Liver (tissue), 9 donors: ENCODE data around the gene PDZD11. TPM values are rescaled to one million over a fixed set of nuclear protein-coding genes. Genes with fewer than 3 reads are reported as not detected.

Experiments
- DNase-seq: peaks from one replicate; pipeline ENCODE4 v3.0.0-alpha.2; 2017; ENCODE audit warnings: low spot score
- H3K27ac ChIP-seq, 2 donors: one replicate each; pipeline ENCODE4 v1.7.0; 2013; ENCODE audit warnings: inconsistent platforms in 2 of 2, low read length in 2 of 2, control low read depth in 1 of 2, low read depth in 1 of 2, mild to moderate bottlenecking in 1 of 2
- H3K27me3 ChIP-seq, 4 donors: one replicate each; pipeline versions ENCODE4 v1.6.1 to v1.7.0; 2013; ENCODE audit warnings: low read length in 3 of 4, inconsistent platforms in 1 of 4, mild to moderate bottlenecking in 1 of 4, moderate library complexity in 1 of 4; ENCODE audit not compliant: control insufficient read depth in 4 of 4, insufficient read depth in 4 of 4
- H3K36me3 ChIP-seq, 4 donors: one replicate each; pipeline versions ENCODE4 v1.6.1 to v1.7.0; 2013; ENCODE audit warnings: low read length in 3 of 4, mild to moderate bottlenecking in 3 of 4, low read depth in 1 of 4, moderate library complexity in 1 of 4; ENCODE audit not compliant: control insufficient read depth in 4 of 4, insufficient read depth in 3 of 4
- H3K4me1 ChIP-seq, 4 donors: one replicate each; pipeline versions ENCODE4 v1.6.1 to v1.7.0; 2013; ENCODE audit warnings: low read length in 3 of 4, mild to moderate bottlenecking in 3 of 4, moderate library complexity in 1 of 4; ENCODE audit not compliant: control insufficient read depth in 4 of 4, insufficient read depth in 4 of 4
- H3K4me3 ChIP-seq, 3 donors: one replicate each; pipeline versions ENCODE4 v1.6.1 to v1.7.0; 2013; ENCODE audit warnings: low read length in 3 of 3, control low read depth in 1 of 3, low read depth in 1 of 3, mild to moderate bottlenecking in 1 of 3
- H3K9ac ChIP-seq, 2 donors: one replicate each; pipeline ENCODE4 v1.7.0; 2013; ENCODE audit warnings: low read length in 2 of 2, mild to moderate bottlenecking in 2 of 2, moderate library complexity in 2 of 2, control low read depth in 1 of 2, low read depth in 1 of 2
- H3K9me3 ChIP-seq, 4 donors: one replicate each; pipeline versions ENCODE4 v1.6.1 to v1.7.0; 2013; ENCODE audit warnings: low read length in 3 of 4; ENCODE audit not compliant: control insufficient read depth in 4 of 4
- EGR1 ChIP-seq, 2 donors: IDR thresholded peaks; 2 replicates each; pipeline ENCODE4 v1.6.1; 2016 to 2018; ENCODE audit warnings: antibody characterized with exemption in 2 of 2, low read depth in 2 of 2
- FOXA1 ChIP-seq: IDR thresholded peaks from 2 replicates; pipeline ENCODE4 v1.6.1; 2016; ENCODE audit warnings: antibody characterized with exemption
- GABPA ChIP-seq, 2 donors: IDR thresholded peaks in 1 of 2; conservative IDR thresholded peaks in 1 of 2; 2 replicates each; pipeline ENCODE4 v1.6.1; 2016; ENCODE audit warnings: antibody characterized with exemption in 2 of 2, mild to moderate bottlenecking in 1 of 2, moderate library complexity in 1 of 2
- HNF4A ChIP-seq, 2 donors: conservative IDR thresholded peaks; 2 replicates each; pipeline ENCODE4 v1.6.1; 2016; ENCODE audit warnings: antibody characterized with exemption in 2 of 2, mild to moderate bottlenecking in 2 of 2
- JUND ChIP-seq, 2 donors: IDR thresholded peaks; 2 replicates each; pipeline ENCODE4 v1.6.1; 2016; ENCODE audit warnings: antibody characterized with exemption in 2 of 2
- NR2F2 ChIP-seq: IDR thresholded peaks from 2 replicates; pipeline ENCODE4 v1.6.1; 2016; ENCODE audit warnings: antibody characterized with exemption
- RAD21 ChIP-seq, 2 donors: IDR thresholded peaks; 2 replicates each; pipeline ENCODE4 v1.6.1; 2016; ENCODE audit warnings: antibody characterized with exemption in 2 of 2, mild to moderate bottlenecking in 2 of 2
- RXRA ChIP-seq, 2 donors: IDR thresholded peaks; 2 replicates each; pipeline ENCODE4 v1.6.1; 2017 to 2018; ENCODE audit warnings: antibody characterized with exemption in 2 of 2, mild to moderate bottlenecking in 1 of 2
- SP1 ChIP-seq: IDR thresholded peaks from 2 replicates; pipeline ENCODE4 v1.6.1; 2018; ENCODE audit warnings: antibody characterized with exemption, mild to moderate bottlenecking
- YY1 ChIP-seq: IDR thresholded peaks from 2 replicates; pipeline ENCODE4 v1.6.1; 2016; ENCODE audit warnings: antibody characterized with exemption, mild to moderate bottlenecking
- WGBS: extraction: QIAGEN DNeasy Blood & Tissue Kit; methylation state at CpG from one replicate; pipeline ENCODE4 v1.1.7; 2013; 5-methylcytosine and 5-hydroxymethylcytosine counted together
- polyA plus RNA-seq, 2 donors: library from polyadenylated mRNA; stranded (reverse) in 1 of 2; unstranded in 1 of 2; fragments of 200-250 nt in 1 of 2; fragments of >200 nt in 1 of 2; fragmentation: Nextera tagmentation in 1 of 2; extraction: Ambion mirVana in 1 of 2; gene quantifications; one replicate each; pipeline versions ENCODE4 v1.2.1 to v1.2.3, GENCODE V29; 2013 to 2015
- total RNA-seq, 2 donors: library from RNA; depleted of rRNA; stranded (reverse); fragments of >200 nt; gene quantifications; one replicate each; pipeline ENCODE4 v1.2.3, GENCODE V29; 2014
- TF ChIP-seq, protein P1 (sequence below): IDR thresholded peaks from 2 replicates; pipeline ENCODE4 v1.6.1; 2016; ENCODE audit warnings: antibody characterized with exemption
- TF ChIP-seq, protein P2 (sequence below): IDR thresholded peaks from 2 replicates; pipeline ENCODE4 v1.6.1; 2016; ENCODE audit warnings: antibody characterized with exemption
- TF ChIP-seq, protein P3 (sequence below): fragments of 150-350 bp; IDR thresholded peaks from 2 replicates; pipeline ENCODE4 v1.5.1; 2017; ENCODE audit warnings: improper control_type of control experiment, low read depth, low read length; ENCODE audit not compliant: missing input control
- TF ChIP-seq, protein P4 (sequence below): IDR thresholded peaks from 2 replicates; pipeline ENCODE4 v1.6.1; 2016; ENCODE audit warnings: antibody characterized with exemption
- donor health status: healthy.
- donor health status: healthy.
- donor health status: healthy.
- donor health status: healthy.
- donor health status: healthy.

PDZD11 gene
- total and polyA plus RNA-seq, 4 donors, result 8.5 to 25.9 (median 15.8) TPM

DNA sequence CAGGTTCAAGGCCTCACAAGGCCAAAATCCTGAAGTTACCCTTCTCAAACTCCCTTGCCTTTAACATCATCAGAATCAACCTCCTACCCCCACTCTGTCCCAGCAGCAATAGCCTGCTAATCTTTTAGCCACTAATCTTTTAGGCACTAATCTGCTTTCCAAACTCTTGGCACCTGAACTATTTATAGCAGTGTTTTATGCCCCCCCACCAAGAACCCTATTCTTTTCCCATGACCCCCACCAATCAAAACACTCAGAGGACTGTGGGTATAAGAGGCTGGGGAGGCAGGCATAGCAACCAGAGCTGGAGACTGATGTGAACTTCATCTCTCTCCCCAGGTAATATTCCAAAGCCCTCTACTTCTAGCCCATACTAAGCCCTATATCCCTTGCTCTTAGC, 21.7 kb downstream of the PDZD11 start, which contains the start of gene ARR3 (continued):
- TF ChIP-seq, protein P1, sequence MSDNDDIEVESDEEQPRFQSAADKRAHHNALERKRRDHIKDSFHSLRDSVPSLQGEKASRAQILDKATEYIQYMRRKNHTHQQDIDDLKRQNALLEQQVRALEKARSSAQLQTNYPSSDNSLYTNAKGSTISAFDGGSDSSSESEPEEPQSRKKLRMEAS, result no peak

DNA sequence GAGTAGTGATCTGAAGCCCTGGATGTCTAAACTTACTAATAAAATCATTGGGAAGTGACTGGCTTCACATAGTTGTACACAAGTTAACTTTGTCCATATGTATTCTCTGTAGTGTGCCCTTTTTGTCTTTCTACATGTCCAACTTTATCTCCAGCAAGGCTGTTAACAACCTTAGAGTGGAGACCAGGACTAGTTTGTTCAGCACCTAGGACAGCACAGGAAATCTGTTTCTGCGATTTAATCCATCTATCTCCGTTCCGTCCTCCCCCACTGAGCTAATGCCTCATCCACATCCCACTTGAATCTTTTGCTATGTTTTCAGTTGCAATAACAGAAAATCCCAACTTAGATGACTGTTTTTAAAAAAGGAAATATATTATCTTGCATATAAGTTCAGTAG, 24.9 kb downstream of the PDZD11 start:
- Histone ChIP-seq H3K27ac (no peak overlapping the region), H3K4me3 (no peak overlapping the region), H3K4me1 (no peaks in the 10 kb centered on the region), H3K9ac (no peak overlapping the region), H3K36me3 (no peaks in the 10 kb centered on the region), H3K9me3 (no peaks in the 10 kb centered on the region), H3K27me3 (no peaks in the 10 kb centered on the region)
- WGBS, result 64% methylated on average over 3 of the region's 3 CpGs
- DNase-seq, result no peak
- TF ChIP-seq, protein P2, sequence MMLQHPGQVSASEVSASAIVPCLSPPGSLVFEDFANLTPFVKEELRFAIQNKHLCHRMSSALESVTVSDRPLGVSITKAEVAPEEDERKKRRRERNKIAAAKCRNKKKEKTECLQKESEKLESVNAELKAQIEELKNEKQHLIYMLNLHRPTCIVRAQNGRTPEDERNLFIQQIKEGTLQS, result no peak

DNA sequence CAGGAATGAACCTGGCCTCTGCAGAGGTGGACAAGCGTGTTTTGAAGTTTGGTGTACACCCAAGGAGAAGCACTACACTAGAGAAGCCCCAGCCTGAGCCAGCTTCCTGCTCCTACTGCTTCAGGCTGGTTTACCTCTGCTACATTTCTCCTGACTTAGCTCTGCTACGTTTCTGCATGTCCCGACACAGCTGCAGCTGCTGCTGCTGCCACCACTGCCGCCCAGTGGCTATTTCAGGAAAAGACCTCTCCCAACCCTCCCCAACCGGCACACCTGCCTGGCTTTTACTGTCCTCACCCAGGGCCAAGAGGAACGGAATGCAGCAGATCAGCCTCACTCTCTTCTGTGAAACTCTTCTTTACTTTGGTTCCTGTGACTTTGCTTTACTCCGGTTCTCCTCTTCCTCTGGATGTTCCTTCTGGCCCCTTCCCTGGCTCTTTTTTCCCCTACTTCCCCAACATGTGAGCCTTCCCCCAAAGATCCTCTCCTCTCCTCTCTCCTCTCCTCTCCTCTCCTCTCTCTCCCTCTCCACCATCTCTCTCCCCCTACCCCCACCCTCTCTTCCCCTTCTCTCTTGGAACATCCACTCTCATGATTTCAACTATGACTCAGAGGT, 26.7 kb downstream of the PDZD11 start:
- H3K4me3 ChIP-seq, result no peak overlapping the region
- no peak for TF ChIP-seq FOXA1
- no peak for TF ChIP-seq YY1
- TF ChIP-seq, protein P1, result no peak
- no peak for TF ChIP-seq EGR1 (IDR thresholded peaks at IDR 0.05; ENCODE audit: low read depth in 2 of 2)
- peak; percentile 59 to 78 for TF ChIP-seq RAD21 (IDR thresholded peaks at IDR 0.05)
- TF ChIP-seq, protein P2, result no peak
- TF ChIP-seq GABPA (IDR thresholded peaks at IDR 0.05 in 1 of 2, conservative IDR thresholded peaks at IDR 0.05 in 1 of 2), result no peak
- no peak for TF ChIP-seq JUND (IDR thresholded peaks at IDR 0.05)
- TF ChIP-seq, protein P3, sequence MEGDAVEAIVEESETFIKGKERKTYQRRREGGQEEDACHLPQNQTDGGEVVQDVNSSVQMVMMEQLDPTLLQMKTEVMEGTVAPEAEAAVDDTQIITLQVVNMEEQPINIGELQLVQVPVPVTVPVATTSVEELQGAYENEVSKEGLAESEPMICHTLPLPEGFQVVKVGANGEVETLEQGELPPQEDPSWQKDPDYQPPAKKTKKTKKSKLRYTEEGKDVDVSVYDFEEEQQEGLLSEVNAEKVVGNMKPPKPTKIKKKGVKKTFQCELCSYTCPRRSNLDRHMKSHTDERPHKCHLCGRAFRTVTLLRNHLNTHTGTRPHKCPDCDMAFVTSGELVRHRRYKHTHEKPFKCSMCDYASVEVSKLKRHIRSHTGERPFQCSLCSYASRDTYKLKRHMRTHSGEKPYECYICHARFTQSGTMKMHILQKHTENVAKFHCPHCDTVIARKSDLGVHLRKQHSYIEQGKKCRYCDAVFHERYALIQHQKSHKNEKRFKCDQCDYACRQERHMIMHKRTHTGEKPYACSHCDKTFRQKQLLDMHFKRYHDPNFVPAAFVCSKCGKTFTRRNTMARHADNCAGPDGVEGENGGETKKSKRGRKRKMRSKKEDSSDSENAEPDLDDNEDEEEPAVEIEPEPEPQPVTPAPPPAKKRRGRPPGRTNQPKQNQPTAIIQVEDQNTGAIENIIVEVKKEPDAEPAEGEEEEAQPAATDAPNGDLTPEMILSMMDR, result peak; percentile 46
- peak; percentile 37 for DNase-seq
- H3K4me1 ChIP-seq, result no peaks in the 10 kb centered on the region
- no peaks in the 10 kb centered on the region for H3K27me3 ChIP-seq
- H3K27ac ChIP-seq, result no peak overlapping the region
- no peaks in the 10 kb centered on the region for H3K36me3 ChIP-seq
- H3K9ac ChIP-seq, result no peak overlapping the region
- 32% methylated on average over 7 of the region's 7 CpGs for WGBS
- H3K9me3 ChIP-seq, result no peaks in the 10 kb centered on the region

DNA sequence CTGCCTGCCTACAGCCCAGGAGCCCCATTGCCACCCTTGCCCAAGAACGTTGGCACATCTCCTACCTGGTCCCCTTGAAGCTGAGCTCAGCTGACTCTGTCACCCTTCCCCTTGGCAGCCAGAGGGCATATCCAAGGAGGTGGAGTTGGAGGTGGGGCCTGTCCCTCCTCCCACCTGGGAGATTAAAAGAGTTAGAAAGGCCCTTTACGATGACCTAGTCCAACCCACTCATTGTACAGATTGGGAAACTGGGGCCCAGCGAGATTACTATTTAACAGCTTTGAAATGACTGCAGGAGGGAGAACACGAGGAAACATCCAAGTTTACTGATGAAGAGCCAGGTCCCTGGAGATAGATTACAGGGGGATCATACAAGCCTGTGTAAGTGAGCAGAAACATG, 29.6 kb downstream of the PDZD11 start, which contains the start of gene P2RY4:
Gene P2RY4 (minus strand): TSS at position 101 of the 400 bp plus-strand sequence. CDS start 580 bp downstream, outside the sequence.
- Histone ChIP-seq H3K27me3 (no peaks in the 10 kb centered on the region), H3K27ac (no peak within 1 kb of the TSS), H3K4me1 (no peaks in the 10 kb centered on the region), H3K36me3 (no peaks in the 10 kb centered on the region), H3K4me3 (no peak within 1 kb of the TSS), H3K9ac (no peak within 1 kb of the TSS), H3K9me3 (no peaks in the 10 kb centered on the region)
- no peak for TF ChIP-seq RAD21 (IDR thresholded peaks at IDR 0.05)
- TF ChIP-seq, protein P4, sequence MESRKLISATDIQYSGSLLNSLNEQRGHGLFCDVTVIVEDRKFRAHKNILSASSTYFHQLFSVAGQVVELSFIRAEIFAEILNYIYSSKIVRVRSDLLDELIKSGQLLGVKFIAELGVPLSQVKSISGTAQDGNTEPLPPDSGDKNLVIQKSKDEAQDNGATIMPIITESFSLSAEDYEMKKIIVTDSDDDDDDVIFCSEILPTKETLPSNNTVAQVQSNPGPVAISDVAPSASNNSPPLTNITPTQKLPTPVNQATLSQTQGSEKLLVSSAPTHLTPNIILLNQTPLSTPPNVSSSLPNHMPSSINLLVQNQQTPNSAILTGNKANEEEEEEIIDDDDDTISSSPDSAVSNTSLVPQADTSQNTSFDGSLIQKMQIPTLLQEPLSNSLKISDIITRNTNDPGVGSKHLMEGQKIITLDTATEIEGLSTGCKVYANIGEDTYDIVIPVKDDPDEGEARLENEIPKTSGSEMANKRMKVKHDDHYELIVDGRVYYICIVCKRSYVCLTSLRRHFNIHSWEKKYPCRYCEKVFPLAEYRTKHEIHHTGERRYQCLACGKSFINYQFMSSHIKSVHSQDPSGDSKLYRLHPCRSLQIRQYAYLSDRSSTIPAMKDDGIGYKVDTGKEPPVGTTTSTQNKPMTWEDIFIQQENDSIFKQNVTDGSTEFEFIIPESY, result no peak
- no peak for TF ChIP-seq RXRA (IDR thresholded peaks at IDR 0.05)
- TF ChIP-seq NR2F2, result no peak
- TF ChIP-seq, protein P2, result no peak
- TF ChIP-seq HNF4A (conservative IDR thresholded peaks at IDR 0.05), result no peak
- TF ChIP-seq FOXA1, result no peak
- no peak for TF ChIP-seq SP1
- WGBS, result 91% methylated on average over 4 of the region's 4 CpGs
- DNase-seq, result no peak
